Uterus (tissue), 2 donors: Measurements from ENCODE around the gene NFIA.

Source experiments
- POLR2A ChIP-seq, 2 donors: fragments of 450-650 bp; IDR thresholded peaks; one replicate each; pipeline ENCODE4 v1.6.1; 2016; ENCODE audit warnings: antibody characterized with exemption in 2 of 2, mild to moderate bottlenecking in 1 of 2, moderate library complexity in 1 of 2
- TF ChIP-seq, protein P1 (sequence below), 4 experiments: fragments of 200-600 bp in 2 of 4; fragments of 450-650 bp in 2 of 4; sonication (generic) in 2 of 4; IDR thresholded peaks; one replicate each; pipeline ENCODE4 v1.5.1; 2016 to 2019; ENCODE audit warnings: antibody characterized with exemption in 4 of 4, mild to moderate bottlenecking in 2 of 4, moderate library complexity in 1 of 4

DNA sequence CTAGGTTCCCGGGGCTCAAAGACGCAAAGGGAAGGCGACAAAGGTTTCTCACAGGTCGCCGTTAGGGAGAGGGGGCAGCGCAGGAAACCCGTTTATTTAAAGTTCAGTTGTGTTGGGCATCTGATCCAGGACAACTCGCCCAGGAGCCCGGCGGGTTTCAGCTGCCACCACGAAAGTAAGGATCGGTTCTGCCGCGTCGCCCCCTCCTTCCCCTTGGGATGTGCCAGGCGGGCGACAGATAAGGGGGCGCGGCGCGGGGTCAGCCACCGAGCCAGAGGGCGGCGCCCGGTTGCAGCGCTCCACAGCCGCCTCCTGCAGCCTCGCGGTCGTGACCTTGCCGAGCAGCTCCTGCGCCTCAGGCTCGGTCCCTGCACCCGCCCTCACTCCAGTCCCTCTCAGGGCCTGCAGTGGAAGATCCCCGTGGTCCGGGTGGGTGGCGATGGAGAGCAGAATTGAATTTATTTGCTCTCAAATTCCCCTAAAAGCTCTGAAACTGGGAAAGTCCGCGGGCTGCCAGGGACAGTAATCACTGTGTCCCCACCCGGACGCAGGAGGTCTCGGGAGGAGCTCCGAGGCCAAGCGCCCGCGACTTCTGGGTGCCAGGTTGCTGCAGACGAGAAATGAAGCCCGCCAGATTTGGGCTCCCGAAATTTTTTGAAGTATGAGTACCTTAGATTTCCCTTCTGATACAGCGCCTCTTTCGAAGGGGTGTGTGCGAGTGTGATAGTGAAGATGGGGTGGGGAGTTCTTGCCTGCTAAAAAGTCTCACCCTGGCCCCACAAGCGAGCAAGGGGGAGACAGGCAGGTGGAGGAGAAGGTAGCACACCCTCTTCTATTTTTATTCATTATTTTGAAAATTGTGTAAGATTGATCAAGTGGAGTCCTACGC lies 28.4 kb upstream of the NFIA start:
- TF ChIP-seq, protein P1, sequence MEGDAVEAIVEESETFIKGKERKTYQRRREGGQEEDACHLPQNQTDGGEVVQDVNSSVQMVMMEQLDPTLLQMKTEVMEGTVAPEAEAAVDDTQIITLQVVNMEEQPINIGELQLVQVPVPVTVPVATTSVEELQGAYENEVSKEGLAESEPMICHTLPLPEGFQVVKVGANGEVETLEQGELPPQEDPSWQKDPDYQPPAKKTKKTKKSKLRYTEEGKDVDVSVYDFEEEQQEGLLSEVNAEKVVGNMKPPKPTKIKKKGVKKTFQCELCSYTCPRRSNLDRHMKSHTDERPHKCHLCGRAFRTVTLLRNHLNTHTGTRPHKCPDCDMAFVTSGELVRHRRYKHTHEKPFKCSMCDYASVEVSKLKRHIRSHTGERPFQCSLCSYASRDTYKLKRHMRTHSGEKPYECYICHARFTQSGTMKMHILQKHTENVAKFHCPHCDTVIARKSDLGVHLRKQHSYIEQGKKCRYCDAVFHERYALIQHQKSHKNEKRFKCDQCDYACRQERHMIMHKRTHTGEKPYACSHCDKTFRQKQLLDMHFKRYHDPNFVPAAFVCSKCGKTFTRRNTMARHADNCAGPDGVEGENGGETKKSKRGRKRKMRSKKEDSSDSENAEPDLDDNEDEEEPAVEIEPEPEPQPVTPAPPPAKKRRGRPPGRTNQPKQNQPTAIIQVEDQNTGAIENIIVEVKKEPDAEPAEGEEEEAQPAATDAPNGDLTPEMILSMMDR (IDR thresholded peaks at IDR 0.05), result no peak
- TF ChIP-seq POLR2A (IDR thresholded peaks at IDR 0.05), result no peak
